HepG2 (cell line): ENCODE measurements around the gene C20orf204. TPM values are rescaled to one million over a fixed set of nuclear protein-coding genes. Genes with fewer than 3 reads are reported as not detected.

Experiments used
- CHD2 ChIP-seq: IDR thresholded peaks from 2 replicates; pipeline ENCODE4 v1.6.1; 2011; ENCODE audit warnings: low read depth, low read length, improper control_type of control experiment
- EED ChIP-seq: sonication (generic); formaldehyde crosslinking; IDR thresholded peaks from 2 replicates; pipeline ENCODE4 v1.5.0; 2020; ENCODE audit warnings: mild to moderate bottlenecking, missing genetic modification reagents
- EP300 ChIP-seq, 3 experiments: sonication (generic) in 1 of 3; formaldehyde crosslinking in 1 of 3; IDR thresholded peaks; 2 replicates each; pipeline versions ENCODE4 v1.5.1 to v1.6.1; 2011 to 2020; ENCODE audit warnings: low read depth in 2 of 3, low read length in 2 of 3, borderline replicate concordance in 1 of 3, improper control_type of control experiment in 1 of 3, mild to moderate bottlenecking in 1 of 3, missing genetic modification reagents in 1 of 3, moderate library complexity in 1 of 3
- ETV5 ChIP-seq: IDR thresholded peaks from 2 replicates; pipeline ENCODE4 v1.6.1; 2018; ENCODE audit warnings: missing biosample characterization, missing genetic modification reagents, inconsistent platforms, borderline replicate concordance
- GFI1 ChIP-seq: sonication (generic); formaldehyde crosslinking; IDR thresholded peaks from 2 replicates; pipeline ENCODE4 v1.5.0; 2020; ENCODE audit warnings: missing genetic modification reagents, mild to moderate bottlenecking, borderline replicate concordance
- JARID2 ChIP-seq: sonication (generic); formaldehyde crosslinking; IDR thresholded peaks from 2 replicates; pipeline ENCODE4 v1.8.1; 2023; ENCODE audit warnings: missing genetic modification reagents, inconsistent platforms; ENCODE audit not compliant: insufficient replicate concordance
- MTA1 ChIP-seq: sonication (generic); formaldehyde crosslinking; IDR thresholded peaks from 2 replicates; pipeline ENCODE4 v1.4.0; 2020; ENCODE audit warnings: missing genetic modification reagents, mild to moderate bottlenecking, borderline replicate concordance
- RFX5 ChIP-seq: IDR thresholded peaks from 2 replicates; pipeline ENCODE4 v1.6.1; 2011; ENCODE audit warnings: low read depth, low read length, improper control_type of control experiment
- SRY ChIP-seq: sonication (generic); formaldehyde crosslinking; IDR thresholded peaks from 2 replicates; pipeline ENCODE4 v1.8.0; 2022; ENCODE audit warnings: mild to moderate bottlenecking, missing genetic modification reagents
- TOE1 ChIP-seq: sonication (generic); formaldehyde crosslinking; IDR thresholded peaks from 2 replicates; pipeline ENCODE4 v1.4.0; 2020; ENCODE audit warnings: mild to moderate bottlenecking, missing genetic modification reagents
- ZNF619 ChIP-seq: sonication (generic); formaldehyde crosslinking; IDR thresholded peaks from 2 replicates; pipeline ENCODE4 v1.4.0; 2020; ENCODE audit warnings: mild to moderate bottlenecking, missing genetic modification reagents
- polyA plus RNA-seq, 8 experiments: library from polyadenylated mRNA; depleted of rRNA in 3 of 8; stranded (reverse) in 7 of 8; unstranded in 1 of 8; fragments of >200 nt; fragmentation: Illumina TruSeq in 4 of 8; extraction: Trizol in 4 of 8; gene quantifications; 2 replicates each; pipeline versions ENCODE4 v1.2.1 to v1.2.3, GENCODE V29; 2011 to 2016; ENCODE audit warnings: low read depth in 4 of 8, missing spikeins in 1 of 8, mixed read lengths in 1 of 8; ENCODE audit not compliant: insufficient read depth in 1 of 8
- total RNA-seq, 5 experiments: library from RNA; depleted of rRNA; stranded (reverse); fragments of >200 nt; fragmentation: Illumina TruSeq; extraction: Trizol; gene quantifications; 2 replicates each; pipeline ENCODE4 v1.2.3, GENCODE V29; 2016; ENCODE audit warnings: low read depth in 1 of 5
- TF ChIP-seq, protein P1 (sequence below): IDR thresholded peaks from 2 replicates; pipeline ENCODE4 v1.6.1; 2016; ENCODE audit warnings: low read depth, missing genetic modification reagents, missing compliant biosample characterization
- TF ChIP-seq, protein P2 (sequence below): sonication (generic); formaldehyde crosslinking; IDR thresholded peaks from 2 replicates; pipeline ENCODE4 v1.8.0; 2022; ENCODE audit warnings: mild to moderate bottlenecking, missing genetic modification reagents, moderate library complexity
- TF ChIP-seq, protein P3 (sequence below): sonication (generic); formaldehyde crosslinking; IDR thresholded peaks from 2 replicates; pipeline ENCODE4 v1.4.0; 2020; ENCODE audit warnings: mild to moderate bottlenecking, missing genetic modification reagents
- TF ChIP-seq, protein P4 (sequence below): IDR thresholded peaks from 2 replicates; pipeline ENCODE4 v1.4.0; 2020; ENCODE audit warnings: mild to moderate bottlenecking, missing genetic modification reagents
- TF ChIP-seq, protein P5 (sequence below): sonication (generic); formaldehyde crosslinking; IDR thresholded peaks from 2 replicates; pipeline ENCODE4 v1.8.1; 2023; ENCODE audit warnings: mild to moderate bottlenecking, missing genetic modification reagents
- TF ChIP-seq, protein P6 (sequence below): IDR thresholded peaks from 2 replicates; pipeline ENCODE4 v1.6.1; 2012; ENCODE audit warnings: inconsistent platforms

The C20orf204 gene
- total and polyA plus RNA-seq, 2 of the 13 experiments (the other 11 are each of a cell fraction or from before 2014, with no cell fraction given) = 22.1 to 80.0 TPM

DNA sequence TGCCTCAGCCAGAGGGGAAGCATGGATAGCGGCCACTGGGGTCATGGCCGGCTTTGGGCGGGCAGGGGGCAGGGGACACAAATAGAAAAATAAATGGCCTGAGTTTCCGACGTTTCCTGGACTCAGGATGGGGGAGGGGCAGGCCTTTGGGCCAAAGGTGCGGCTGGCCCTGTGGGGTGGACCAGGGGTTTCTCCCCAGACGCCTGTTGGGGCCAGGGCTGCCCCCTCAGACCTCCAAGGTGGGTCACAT, 20.6 kb downstream of the C20orf204 start (continued):
- TF ChIP-seq, protein P1, sequence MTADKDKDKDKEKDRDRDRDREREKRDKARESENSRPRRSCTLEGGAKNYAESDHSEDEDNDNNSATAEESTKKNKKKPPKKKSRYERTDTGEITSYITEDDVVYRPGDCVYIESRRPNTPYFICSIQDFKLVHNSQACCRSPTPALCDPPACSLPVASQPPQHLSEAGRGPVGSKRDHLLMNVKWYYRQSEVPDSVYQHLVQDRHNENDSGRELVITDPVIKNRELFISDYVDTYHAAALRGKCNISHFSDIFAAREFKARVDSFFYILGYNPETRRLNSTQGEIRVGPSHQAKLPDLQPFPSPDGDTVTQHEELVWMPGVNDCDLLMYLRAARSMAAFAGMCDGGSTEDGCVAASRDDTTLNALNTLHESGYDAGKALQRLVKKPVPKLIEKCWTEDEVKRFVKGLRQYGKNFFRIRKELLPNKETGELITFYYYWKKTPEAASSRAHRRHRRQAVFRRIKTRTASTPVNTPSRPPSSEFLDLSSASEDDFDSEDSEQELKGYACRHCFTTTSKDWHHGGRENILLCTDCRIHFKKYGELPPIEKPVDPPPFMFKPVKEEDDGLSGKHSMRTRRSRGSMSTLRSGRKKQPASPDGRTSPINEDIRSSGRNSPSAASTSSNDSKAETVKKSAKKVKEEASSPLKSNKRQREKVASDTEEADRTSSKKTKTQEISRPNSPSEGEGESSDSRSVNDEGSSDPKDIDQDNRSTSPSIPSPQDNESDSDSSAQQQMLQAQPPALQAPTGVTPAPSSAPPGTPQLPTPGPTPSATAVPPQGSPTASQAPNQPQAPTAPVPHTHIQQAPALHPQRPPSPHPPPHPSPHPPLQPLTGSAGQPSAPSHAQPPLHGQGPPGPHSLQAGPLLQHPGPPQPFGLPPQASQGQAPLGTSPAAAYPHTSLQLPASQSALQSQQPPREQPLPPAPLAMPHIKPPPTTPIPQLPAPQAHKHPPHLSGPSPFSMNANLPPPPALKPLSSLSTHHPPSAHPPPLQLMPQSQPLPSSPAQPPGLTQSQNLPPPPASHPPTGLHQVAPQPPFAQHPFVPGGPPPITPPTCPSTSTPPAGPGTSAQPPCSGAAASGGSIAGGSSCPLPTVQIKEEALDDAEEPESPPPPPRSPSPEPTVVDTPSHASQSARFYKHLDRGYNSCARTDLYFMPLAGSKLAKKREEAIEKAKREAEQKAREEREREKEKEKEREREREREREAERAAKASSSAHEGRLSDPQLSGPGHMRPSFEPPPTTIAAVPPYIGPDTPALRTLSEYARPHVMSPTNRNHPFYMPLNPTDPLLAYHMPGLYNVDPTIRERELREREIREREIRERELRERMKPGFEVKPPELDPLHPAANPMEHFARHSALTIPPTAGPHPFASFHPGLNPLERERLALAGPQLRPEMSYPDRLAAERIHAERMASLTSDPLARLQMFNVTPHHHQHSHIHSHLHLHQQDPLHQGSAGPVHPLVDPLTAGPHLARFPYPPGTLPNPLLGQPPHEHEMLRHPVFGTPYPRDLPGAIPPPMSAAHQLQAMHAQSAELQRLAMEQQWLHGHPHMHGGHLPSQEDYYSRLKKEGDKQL (CRISPR knock-in tag) = no peak
- TF ChIP-seq, protein P2, sequence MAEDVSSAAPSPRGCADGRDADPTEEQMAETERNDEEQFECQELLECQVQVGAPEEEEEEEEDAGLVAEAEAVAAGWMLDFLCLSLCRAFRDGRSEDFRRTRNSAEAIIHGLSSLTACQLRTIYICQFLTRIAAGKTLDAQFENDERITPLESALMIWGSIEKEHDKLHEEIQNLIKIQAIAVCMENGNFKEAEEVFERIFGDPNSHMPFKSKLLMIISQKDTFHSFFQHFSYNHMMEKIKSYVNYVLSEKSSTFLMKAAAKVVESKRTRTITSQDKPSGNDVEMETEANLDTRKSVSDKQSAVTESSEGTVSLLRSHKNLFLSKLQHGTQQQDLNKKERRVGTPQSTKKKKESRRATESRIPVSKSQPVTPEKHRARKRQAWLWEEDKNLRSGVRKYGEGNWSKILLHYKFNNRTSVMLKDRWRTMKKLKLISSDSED (CRISPR knock-in tag) = peak; percentile 4; the same call in 1 of the 2 replicates
- TF ChIP-seq, protein P3, sequence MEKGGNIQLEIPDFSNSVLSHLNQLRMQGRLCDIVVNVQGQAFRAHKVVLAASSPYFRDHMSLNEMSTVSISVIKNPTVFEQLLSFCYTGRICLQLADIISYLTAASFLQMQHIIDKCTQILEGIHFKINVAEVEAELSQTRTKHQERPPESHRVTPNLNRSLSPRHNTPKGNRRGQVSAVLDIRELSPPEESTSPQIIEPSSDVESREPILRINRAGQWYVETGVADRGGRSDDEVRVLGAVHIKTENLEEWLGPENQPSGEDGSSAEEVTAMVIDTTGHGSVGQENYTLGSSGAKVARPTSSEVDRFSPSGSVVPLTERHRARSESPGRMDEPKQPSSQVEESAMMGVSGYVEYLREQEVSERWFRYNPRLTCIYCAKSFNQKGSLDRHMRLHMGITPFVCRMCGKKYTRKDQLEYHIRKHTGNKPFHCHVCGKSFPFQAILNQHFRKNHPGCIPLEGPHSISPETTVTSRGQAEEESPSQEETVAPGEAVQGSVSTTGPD (CRISPR knock-in tag) = no peak
- TF ChIP-seq, protein P4, sequence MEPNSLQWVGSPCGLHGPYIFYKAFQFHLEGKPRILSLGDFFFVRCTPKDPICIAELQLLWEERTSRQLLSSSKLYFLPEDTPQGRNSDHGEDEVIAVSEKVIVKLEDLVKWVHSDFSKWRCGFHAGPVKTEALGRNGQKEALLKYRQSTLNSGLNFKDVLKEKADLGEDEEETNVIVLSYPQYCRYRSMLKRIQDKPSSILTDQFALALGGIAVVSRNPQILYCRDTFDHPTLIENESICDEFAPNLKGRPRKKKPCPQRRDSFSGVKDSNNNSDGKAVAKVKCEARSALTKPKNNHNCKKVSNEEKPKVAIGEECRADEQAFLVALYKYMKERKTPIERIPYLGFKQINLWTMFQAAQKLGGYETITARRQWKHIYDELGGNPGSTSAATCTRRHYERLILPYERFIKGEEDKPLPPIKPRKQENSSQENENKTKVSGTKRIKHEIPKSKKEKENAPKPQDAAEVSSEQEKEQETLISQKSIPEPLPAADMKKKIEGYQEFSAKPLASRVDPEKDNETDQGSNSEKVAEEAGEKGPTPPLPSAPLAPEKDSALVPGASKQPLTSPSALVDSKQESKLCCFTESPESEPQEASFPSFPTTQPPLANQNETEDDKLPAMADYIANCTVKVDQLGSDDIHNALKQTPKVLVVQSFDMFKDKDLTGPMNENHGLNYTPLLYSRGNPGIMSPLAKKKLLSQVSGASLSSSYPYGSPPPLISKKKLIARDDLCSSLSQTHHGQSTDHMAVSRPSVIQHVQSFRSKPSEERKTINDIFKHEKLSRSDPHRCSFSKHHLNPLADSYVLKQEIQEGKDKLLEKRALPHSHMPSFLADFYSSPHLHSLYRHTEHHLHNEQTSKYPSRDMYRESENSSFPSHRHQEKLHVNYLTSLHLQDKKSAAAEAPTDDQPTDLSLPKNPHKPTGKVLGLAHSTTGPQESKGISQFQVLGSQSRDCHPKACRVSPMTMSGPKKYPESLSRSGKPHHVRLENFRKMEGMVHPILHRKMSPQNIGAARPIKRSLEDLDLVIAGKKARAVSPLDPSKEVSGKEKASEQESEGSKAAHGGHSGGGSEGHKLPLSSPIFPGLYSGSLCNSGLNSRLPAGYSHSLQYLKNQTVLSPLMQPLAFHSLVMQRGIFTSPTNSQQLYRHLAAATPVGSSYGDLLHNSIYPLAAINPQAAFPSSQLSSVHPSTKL (CRISPR knock-in tag) = peak; percentile 45
- peak; percentile 70 for TF ChIP-seq ETV5 (CRISPR knock-in tag)
- no peak for TF ChIP-seq GFI1 (CRISPR knock-in tag)
- no peak for TF ChIP-seq RFX5
- TF ChIP-seq, protein P5, sequence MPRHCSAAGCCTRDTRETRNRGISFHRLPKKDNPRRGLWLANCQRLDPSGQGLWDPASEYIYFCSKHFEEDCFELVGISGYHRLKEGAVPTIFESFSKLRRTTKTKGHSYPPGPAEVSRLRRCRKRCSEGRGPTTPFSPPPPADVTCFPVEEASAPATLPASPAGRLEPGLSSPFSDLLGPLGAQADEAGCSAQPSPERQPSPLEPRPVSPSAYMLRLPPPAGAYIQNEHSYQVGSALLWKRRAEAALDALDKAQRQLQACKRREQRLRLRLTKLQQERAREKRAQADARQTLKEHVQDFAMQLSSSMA = peak; percentile 88; the same call in 1 of the 2 replicates
- no peak for TF ChIP-seq EED
- 0 out of 2 replicates have a peak, but pooled peaks have one; percentile 11 for TF ChIP-seq ZNF619
- 0 out of 2 replicates have a peak, but pooled peaks have one; percentile 43 for TF ChIP-seq MTA1
- TF ChIP-seq TOE1 = no peak
- TF ChIP-seq, protein P6, sequence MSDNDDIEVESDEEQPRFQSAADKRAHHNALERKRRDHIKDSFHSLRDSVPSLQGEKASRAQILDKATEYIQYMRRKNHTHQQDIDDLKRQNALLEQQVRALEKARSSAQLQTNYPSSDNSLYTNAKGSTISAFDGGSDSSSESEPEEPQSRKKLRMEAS = no peak
- TF ChIP-seq CHD2 = no peak
- no peak for TF ChIP-seq JARID2 (CRISPR knock-in tag)
- peak in 1 of 2 experiments; percentile 60; a peak in 2 of 4 replicates for TF ChIP-seq EP300 (IDR thresholded peaks at IDR 0.05; ENCODE audit: low read depth in 2 of 2, low read length in 2 of 2)
- TF ChIP-seq EP300 (CRISPR knock-in tag; IDR thresholded peaks at IDR 0.05; ENCODE audit: borderline replicate concordance) = no peak
- 0 out of 2 replicates have a peak, but pooled peaks have one; percentile 3 for TF ChIP-seq SRY (CRISPR knock-in tag)
